ENCODE measurements around the gene PPP1R16B.

Gene PPP1R16B

GRCh38 chr20:38970302-38970701 lies 164.8 kb downstream of the PPP1R16B start:
- Histone ChIP-seq H3K9me2 (replicated peaks; ENCODE audit: insufficient read depth, low read length) (no peaks in the 10 kb centered on the region), H3K79me2 (ENCODE audit: insufficient read depth, low read length) (peaks cover 28% of the 10 kb centered on the region), H3K4me3 (ENCODE audit: insufficient read depth, low read length, poor library complexity, severe bottlenecking) (no peak overlapping the region), H3K4me2 (ENCODE audit: low read depth, low read length, poor library complexity, severe bottlenecking) (no peak overlapping the region), H2AFZ (ENCODE audit: low read depth, low read length, severe bottlenecking) (no peak overlapping the region), H4K20me1 (ENCODE audit: low read depth, low read length) (no peaks in the 10 kb centered on the region), H3K9me3 (ENCODE audit: insufficient read depth, low read length) (no peaks in the 10 kb centered on the region), H3K27me3 (ENCODE audit: low read length) (no peaks in the 10 kb centered on the region), H3K9ac (ENCODE audit: low read length) (no peak overlapping the region), H3K27ac (ENCODE audit: low read depth, low read length) (no peak overlapping the region), H3K36me3 (ENCODE audit: low read length) (peaks cover 12% of the 10 kb centered on the region; the same call in 1 of the 2 replicates), H3F3A (ENCODE audit: insufficient read depth) (no peaks in the 10 kb centered on the region)
- TF ChIP-seq EZH2phosphoT487 (conservative IDR thresholded peaks at IDR 0.05; ENCODE audit: low read length) (no peak), CTCF (IDR thresholded peaks at IDR 0.05; ENCODE audit: insufficient read depth, low read length, poor library complexity, severe bottlenecking) (no peak)

Measured in SU-DHL-6 (cell line).